ENCODE results near the gene LRP5. TPM values are rescaled to one million over a fixed set of nuclear protein-coding genes. Genes with fewer than 3 reads are reported as not detected.

LRP5 gene
- total RNA-seq, 1 experiment from 2014 or later, result 129 TPM

DNA sequence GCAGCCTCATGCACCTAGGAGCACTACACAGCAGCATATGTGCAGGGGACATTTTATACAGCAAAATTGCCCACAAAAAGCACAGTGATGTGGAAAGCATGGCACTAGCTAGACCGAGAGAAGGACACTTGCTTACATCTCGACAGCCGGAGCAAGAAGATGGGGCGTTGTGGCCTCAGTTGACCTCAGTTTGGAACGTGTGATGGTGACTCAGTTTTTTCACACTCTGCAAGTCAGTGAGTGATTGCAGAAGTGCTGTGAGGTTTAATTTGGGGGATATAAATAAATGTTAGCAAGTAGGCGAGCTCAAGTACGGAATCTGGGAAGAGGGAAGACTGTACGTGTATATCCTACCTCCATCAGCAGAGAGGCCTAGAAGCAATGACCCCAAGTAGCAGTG is 23.3 kb downstream of the LRP5 start:
- H3K9me3 ChIP-seq (ENCODE audit: insufficient read depth, low read depth), result no peaks in the 10 kb centered on the region
- H4K20me1 ChIP-seq (ENCODE audit: insufficient read depth), result peaks cover 28% of the 10 kb centered on the region
- no peak overlapping the region for H3K4me3 ChIP-seq
- H3F3A ChIP-seq (ENCODE audit: insufficient read depth, low read depth), result peaks cover 42% of the 10 kb centered on the region
- H2AFZ ChIP-seq, result no peak overlapping the region
- no peaks in the 10 kb centered on the region for H3K36me3 ChIP-seq (ENCODE audit: low read depth)
- peaks cover 41% of the 10 kb centered on the region for H3K4me1 ChIP-seq (replicated peaks; ENCODE audit: insufficient read depth)
- no peaks in the 10 kb centered on the region for H3K27me3 ChIP-seq (ENCODE audit: insufficient read depth, low read depth)
- DNase-seq, result no peak
- intact Hi-C loops (cut with micrococcal nuclease; ENCODE audit: unreplicated experiment), result no loop called here
- no TSS peak for BruUV-seq (replicated peaks)
- H3K79me2 ChIP-seq (ENCODE audit: low read depth), result peaks cover 77% of the 10 kb centered on the region
- H3K27ac ChIP-seq, result no peak overlapping the region
- H3K9me2 ChIP-seq (ENCODE audit: insufficient read depth), result no peaks in the 10 kb centered on the region
- ChIA-PET CTCF (interaction anchor here (1.0 kb wide), 1 partner anchor 64 kb away, joined by 4 read pairs; the partner anchor contains the start of gene C11orf24), POLR2A (ENCODE audit: unreplicated experiment) (interaction anchor here (0.5 to 0.7 kb wide), 2 partner anchors 195 to 1304 kb away, joined by 7 to 8 read pairs; no protein-coding TSS in a partner anchor)
- TF ChIP-seq EZH2 (IDR thresholded peaks at IDR 0.05; ENCODE audit: low read depth), result no peak
- TF ChIP-seq, protein P1, sequence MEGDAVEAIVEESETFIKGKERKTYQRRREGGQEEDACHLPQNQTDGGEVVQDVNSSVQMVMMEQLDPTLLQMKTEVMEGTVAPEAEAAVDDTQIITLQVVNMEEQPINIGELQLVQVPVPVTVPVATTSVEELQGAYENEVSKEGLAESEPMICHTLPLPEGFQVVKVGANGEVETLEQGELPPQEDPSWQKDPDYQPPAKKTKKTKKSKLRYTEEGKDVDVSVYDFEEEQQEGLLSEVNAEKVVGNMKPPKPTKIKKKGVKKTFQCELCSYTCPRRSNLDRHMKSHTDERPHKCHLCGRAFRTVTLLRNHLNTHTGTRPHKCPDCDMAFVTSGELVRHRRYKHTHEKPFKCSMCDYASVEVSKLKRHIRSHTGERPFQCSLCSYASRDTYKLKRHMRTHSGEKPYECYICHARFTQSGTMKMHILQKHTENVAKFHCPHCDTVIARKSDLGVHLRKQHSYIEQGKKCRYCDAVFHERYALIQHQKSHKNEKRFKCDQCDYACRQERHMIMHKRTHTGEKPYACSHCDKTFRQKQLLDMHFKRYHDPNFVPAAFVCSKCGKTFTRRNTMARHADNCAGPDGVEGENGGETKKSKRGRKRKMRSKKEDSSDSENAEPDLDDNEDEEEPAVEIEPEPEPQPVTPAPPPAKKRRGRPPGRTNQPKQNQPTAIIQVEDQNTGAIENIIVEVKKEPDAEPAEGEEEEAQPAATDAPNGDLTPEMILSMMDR (conservative IDR thresholded peaks at IDR 0.05), result no peak
- H3K4me2 ChIP-seq, result no peak overlapping the region

DNA sequence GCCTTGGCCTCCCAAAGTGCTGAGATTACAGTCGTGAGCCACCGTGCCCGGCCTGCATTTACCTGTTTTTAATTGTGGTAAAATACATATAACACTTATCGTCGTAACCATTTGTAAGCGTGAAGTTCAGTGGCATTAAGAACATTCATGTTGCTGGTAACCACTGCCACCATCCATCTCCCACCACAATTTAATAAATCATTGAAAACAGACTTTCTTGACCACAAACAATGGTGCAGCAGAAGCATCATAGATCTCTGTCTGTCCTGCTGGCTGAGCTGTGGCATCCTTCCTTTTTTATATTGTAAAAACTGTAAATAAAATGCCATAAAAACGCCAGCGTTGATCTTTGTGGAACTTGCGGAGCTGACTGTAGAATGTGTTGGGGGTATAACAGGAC is 24.3 kb downstream of the LRP5 start:
- Histone ChIP-seq H4K20me1 (ENCODE audit: insufficient read depth) (peaks cover 24% of the 10 kb centered on the region), H3K4me2 (no peak overlapping the region), H3K36me3 (ENCODE audit: low read depth) (no peaks in the 10 kb centered on the region), H2AFZ (no peak overlapping the region), H3K79me2 (ENCODE audit: low read depth) (peaks cover 82% of the 10 kb centered on the region), H3K27ac (no peak overlapping the region), H3K9me3 (ENCODE audit: insufficient read depth, low read depth) (no peaks in the 10 kb centered on the region), H3F3A (ENCODE audit: insufficient read depth, low read depth) (peaks cover 51% of the 10 kb centered on the region), H3K4me3 (no peak overlapping the region), H3K9me2 (ENCODE audit: insufficient read depth) (no peaks in the 10 kb centered on the region), H3K4me1 (replicated peaks; ENCODE audit: insufficient read depth) (peaks cover 52% of the 10 kb centered on the region), H3K27me3 (ENCODE audit: insufficient read depth, low read depth) (no peaks in the 10 kb centered on the region)
- ChIA-PET CTCF (interaction anchor here (1.0 kb wide), 1 partner anchor 65 kb away, joined by 4 read pairs; the partner anchor contains the start of gene C11orf24), POLR2A (ENCODE audit: unreplicated experiment) (no interaction called here)
- BruUV-seq (replicated peaks), result no TSS peak
- intact Hi-C loops (cut with micrococcal nuclease; ENCODE audit: unreplicated experiment), result no loop called here
- DNase-seq, result no peak
- TF ChIP-seq, protein P1 (conservative IDR thresholded peaks at IDR 0.05), result no peak
- TF ChIP-seq EZH2 (IDR thresholded peaks at IDR 0.05; ENCODE audit: low read depth), result no peak

DNA sequence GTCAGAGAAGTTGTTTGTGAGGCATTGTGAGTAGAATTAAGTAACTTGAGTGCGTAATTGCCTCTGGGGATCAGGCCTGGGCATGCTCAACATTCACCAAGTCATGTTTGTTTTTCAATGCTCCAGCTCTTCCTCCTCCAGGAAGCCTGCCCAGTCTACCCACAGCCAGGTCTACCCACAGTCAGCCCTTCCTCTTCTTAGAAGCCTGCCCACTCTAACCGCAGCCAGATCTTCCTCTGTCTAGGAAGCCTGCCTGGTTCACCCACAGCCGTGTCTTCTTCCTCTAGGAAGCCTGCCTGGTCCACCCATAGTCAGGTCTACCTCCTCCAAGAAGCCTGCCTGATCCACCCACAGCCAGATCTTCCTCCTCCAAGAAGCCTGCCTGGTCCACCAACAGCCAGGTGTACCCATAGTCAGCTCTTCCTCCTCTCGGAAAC is 25.0 kb downstream of the LRP5 start:
- H3K27ac ChIP-seq, result no peak overlapping the region
- peaks cover 87% of the 10 kb centered on the region for H3K79me2 ChIP-seq (ENCODE audit: low read depth)
- H3K4me3 ChIP-seq, result no peak overlapping the region
- no peaks in the 10 kb centered on the region for H3K36me3 ChIP-seq (ENCODE audit: low read depth)
- POLR2A ChIA-PET (ENCODE audit: unreplicated experiment), result no interaction called here
- no peak for DNase-seq
- H3K9me2 ChIP-seq (ENCODE audit: insufficient read depth), result no peaks in the 10 kb centered on the region
- no peaks in the 10 kb centered on the region for H3K9me3 ChIP-seq (ENCODE audit: insufficient read depth, low read depth)
- no peaks in the 10 kb centered on the region for H3K27me3 ChIP-seq (ENCODE audit: insufficient read depth, low read depth)
- no peak overlapping the region for H2AFZ ChIP-seq
- no peak overlapping the region for H3K4me2 ChIP-seq
- intact Hi-C loops (cut with micrococcal nuclease; ENCODE audit: unreplicated experiment), result no loop called here
- no peak for TF ChIP-seq EZH2 (IDR thresholded peaks at IDR 0.05; ENCODE audit: low read depth)
- TF ChIP-seq, protein P1 (conservative IDR thresholded peaks at IDR 0.05), result no peak
- H3F3A ChIP-seq (ENCODE audit: insufficient read depth, low read depth), result peaks cover 58% of the 10 kb centered on the region
- CTCF ChIA-PET, result no interaction called here
- H3K4me1 ChIP-seq (replicated peaks; ENCODE audit: insufficient read depth), result peaks cover 59% of the 10 kb centered on the region
- BruUV-seq (replicated peaks), result no TSS peak
- H4K20me1 ChIP-seq (ENCODE audit: insufficient read depth), result peaks cover 20% of the 10 kb centered on the region
